ENCODE data around the gene RNLS.

The RNLS gene

DNA sequence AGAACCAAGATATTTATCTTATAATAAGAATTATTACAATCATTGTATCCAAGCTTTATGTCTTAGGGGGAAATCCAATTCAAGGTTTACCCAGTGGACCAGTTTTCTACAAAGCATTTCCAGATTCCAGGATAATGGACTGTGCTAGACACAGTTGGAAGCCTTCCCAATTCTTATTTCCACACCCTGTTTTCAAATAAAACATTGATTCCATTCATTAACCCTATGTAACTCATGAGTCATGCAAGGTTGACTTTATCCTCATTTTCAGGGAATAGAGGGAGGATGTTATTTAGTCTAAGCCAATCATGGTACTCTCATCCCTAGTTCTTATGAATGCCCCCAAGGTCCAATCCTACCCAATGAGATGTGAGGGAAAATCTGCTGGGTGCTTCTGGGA lies 145.7 kb downstream of the RNLS start:
- DNase-seq (ENCODE audit: low read depth in 1 of 2, low spot score in 1 of 2) = no peak

DNA sequence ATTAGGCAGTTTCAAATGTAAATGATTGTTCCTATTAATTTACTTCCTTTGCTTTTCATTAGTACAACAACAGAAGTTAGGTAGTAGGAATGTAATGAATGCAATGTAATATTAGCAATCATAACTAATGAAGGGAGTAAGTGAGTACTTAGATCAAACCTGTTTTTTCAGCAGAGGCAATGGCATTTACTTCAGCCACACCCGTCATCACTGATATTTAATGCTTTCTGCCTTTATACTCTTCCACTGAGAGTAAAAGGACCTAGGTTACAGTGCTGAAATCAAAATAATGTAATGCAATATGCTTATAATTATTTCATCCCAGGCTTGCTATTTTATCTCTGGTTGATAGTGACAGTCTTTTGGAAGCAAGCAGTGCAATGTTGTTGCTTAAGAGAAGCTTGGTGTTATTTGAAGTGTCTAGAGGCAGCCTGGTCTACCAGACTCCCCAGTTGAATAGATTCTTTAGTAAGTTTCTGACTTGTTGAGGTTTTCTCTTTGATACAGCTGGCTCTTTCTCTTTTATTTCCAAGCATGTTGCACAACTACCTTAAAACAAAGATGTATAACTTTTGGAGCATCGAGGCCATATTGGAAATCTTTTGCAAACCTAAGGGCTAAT lies 149.4 kb downstream of the RNLS start:
- no peak for DNase-seq (ENCODE audit: low read depth in 1 of 2, low spot score in 1 of 2)

DNA sequence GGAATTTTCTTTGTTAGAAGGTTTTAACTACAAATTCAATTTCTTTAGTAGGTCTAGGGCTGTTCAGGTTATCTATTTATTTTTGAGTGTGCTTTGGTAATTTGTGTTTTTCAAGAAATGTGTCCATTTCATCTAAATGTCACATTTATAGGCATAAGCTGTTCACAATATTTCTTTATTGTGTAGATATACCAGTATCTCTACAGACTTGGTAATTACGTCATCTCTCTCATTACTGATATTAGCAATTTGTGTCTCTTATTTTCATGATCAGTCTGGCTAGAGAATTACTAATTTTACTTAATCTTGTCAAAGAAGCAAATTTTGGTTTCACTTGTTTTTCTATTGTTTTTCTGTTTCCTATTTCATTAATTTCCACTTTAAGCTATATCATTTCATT lies 152.0 kb downstream of the RNLS start:
- DNase-seq (ENCODE audit: low read depth in 1 of 2, low spot score in 1 of 2) = no peak

DNA sequence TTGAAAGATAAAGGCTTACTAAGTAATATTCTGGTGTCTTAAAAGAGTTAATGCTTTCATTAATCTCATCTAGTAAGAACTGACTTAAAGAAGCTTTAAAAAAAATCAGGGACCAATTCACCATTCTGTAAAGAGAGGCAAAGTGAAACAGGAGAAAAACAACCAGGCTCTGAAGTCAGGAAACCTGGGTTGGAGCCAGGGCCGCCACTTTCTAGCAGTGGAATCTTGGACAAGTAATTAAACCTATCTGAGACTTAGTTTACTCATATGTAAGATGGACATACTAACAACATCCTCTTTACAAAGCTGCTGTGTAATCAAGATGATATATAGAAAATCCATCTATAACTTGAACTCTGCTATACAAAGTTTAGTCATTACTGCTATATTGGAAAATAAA lies 154.1 kb downstream of the RNLS start:
- no peak for DNase-seq (ENCODE audit: low read depth in 1 of 2, low spot score in 1 of 2)

DNA sequence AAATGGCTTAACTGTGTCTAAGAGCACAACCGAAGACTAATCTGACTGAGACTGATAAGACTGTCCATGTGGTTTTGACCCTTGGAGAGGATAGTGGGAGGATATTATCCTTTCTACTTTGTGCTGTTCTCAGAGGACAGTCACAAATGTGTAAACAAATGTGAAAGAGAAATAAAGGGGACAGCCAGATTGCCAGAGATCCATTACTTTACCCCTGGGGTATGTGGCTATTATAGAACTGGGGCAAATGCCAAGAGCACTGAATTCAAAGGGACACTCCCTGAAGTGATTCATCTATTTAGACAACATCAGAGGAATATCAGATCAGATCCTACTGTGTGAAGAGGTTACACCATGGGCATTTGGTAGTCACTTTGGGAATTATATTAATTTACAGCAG lies 154.7 kb downstream of the RNLS start:
- DNase-seq (ENCODE audit: low read depth in 1 of 2, low spot score in 1 of 2) = no peak

DNA sequence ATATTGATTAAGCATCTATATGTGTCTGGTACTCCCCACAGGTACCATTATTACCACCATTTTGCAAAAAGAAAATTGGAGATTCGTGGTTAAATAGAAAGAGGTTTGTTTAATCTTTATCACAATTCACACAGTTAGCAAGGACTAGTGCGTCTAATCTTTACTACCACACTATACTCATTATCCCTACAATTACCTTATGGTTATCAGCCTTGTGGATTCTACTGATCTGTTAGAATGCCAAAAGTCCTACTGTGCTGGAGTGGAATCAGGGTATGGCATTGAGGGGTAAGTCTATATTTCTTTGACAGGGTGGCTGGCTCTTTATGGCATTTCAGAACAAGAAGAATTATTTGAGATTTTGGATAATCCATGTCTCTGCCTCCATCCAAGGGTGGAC lies 156.1 kb downstream of the RNLS start:
- no peak for DNase-seq (ENCODE audit: low read depth in 1 of 2, low spot score in 1 of 2)

DNA sequence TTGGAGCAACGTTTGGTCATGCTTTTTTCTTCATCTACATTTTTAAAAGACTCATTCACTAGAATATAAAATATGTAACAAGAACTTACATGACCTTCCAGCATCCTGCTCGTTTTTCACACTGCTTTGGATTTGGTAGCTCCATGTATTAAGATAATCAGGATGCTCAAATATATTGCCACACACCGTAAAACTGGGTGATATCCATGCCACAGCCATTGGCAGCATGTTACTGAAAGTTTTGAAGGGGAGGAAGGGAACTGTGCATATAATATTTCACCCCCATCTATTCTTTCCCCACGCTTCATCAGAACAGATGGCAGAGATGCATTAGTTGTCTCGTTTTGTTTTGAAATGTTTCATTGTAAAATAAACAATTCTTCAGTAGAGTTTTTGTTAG lies 158.2 kb downstream of the RNLS start:
- DNase-seq (ENCODE audit: low read depth in 1 of 2, low spot score in 1 of 2) = no peak

- no peak for DNase-seq (ENCODE audit: low read depth in 1 of 2, low spot score in 1 of 2)
Measured at GRCh38 chr10:88423732-88424131, 159.4 kb downstream of the RNLS start.

- DNase-seq (ENCODE audit: low read depth in 1 of 2, low spot score in 1 of 2) = no peak
Measured at GRCh38 chr10:88421590-88421989, 161.5 kb downstream of the RNLS start.

- no peak for DNase-seq (ENCODE audit: low read depth in 1 of 2, low spot score in 1 of 2)
Measured at GRCh38 chr10:88418871-88419270, 164.2 kb downstream of the RNLS start.

GRCh38 chr10:88417387-88418030 lies 165.6 kb downstream of the RNLS start:
- no peak for DNase-seq (ENCODE audit: low read depth in 1 of 2, low spot score in 1 of 2)

DNA sequence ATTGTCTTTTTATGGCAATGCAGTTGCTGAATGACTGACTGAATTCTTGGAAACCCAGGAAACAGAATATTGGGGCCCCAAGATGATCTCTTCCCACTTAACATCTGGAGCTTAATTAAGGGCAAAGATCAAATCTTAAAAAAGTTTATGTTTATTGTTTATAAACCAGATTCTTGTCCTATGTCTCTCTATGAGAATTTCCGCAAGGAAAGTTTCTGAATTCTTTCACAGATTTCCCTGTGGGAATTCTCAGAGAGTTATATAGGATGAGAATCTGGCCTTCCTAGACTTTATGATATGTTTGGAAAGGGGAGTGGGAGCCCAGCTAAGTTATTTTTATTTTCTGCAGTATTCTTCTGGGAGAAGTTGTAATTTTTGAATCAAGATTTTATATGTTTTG lies 166.3 kb downstream of the RNLS start:
- no peak for DNase-seq (ENCODE audit: low read depth in 1 of 2, low spot score in 1 of 2)

DNA sequence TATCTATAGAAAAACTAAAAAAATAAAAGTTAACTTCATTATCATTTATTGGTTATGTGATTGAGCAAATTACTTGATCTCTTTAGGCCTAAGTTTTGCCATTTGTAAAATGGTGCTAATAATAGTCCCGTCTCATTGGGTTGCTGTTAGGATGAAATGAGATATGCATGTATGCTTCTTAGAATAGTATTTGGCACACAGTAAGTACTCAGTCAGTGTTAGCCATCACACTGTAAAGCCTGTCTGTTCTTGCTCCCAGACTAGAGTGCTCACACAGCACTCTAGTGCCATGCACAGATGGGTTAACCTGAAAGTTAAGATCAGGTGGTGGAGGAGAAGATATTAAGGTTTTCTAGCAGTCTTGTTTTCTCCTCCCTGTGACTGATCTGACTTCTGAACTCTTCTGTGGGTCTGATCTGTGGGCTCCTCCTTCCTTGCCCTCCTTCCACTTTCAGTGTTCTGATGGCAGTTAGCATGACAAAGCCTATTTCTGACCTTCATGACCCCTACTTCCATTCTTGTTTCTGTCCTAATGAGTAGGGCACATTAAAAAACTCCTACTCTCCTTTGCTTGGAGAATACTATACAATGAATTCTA lies 167.5 kb downstream of the RNLS start:
- DNase-seq (ENCODE audit: low read depth in 1 of 2, low spot score in 1 of 2) = no peak

DNA sequence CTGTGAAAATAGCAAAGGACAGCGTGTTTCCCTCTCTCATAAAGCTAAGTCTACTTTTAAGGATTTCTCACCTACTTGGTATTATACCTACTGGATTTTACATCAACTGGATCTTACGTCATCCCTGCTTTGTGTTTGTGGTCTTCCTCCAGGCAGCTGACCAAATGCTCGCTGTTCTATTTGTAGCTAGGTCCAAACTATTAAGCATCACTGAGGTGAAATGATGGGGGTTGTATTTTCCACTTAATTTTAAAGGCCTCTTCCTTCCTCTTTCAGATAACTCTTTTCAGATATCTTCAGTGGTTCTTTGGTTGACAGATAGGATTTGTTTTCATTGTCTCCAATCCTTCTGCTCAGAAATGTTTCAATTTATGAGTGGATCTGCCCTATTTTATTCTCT lies 169.7 kb downstream of the RNLS start:
- DNase-seq (ENCODE audit: low read depth in 1 of 2, low spot score in 1 of 2) = no peak

GRCh38 chr10:88411772-88412349 lies 171.3 kb downstream of the RNLS start:
- no peak for DNase-seq (ENCODE audit: low read depth in 1 of 2, low spot score in 1 of 2)

- DNase-seq (ENCODE audit: low read depth in 1 of 2, low spot score in 1 of 2) = no peak
Measured at GRCh38 chr10:88409824-88410223, 173.3 kb downstream of the RNLS start.

- DNase-seq (ENCODE audit: low read depth in 1 of 2, low spot score in 1 of 2) = no peak
Measured at GRCh38 chr10:88409236-88409635, 173.9 kb downstream of the RNLS start.

DNA sequence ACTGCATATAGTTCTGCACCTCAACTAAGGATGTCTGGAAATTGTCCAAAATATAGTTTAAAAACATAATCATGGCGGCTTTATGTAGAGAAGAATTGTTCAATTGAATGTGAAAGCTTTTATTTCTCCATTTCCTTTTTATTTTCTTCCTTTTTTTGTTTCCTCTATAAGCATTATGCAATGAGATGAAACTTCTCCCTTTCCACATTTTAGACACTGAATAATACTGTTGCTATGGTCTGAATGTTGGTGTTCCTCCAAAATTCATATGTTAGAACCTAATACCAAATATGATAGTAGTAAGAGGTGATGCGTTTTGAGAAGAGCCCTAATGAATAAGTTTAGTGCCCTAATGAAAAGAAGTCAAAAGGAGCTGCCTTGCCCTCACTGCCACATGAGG lies 175.0 kb downstream of the RNLS start:
- DNase-seq (ENCODE audit: low read depth in 1 of 2, low spot score in 1 of 2) = no peak

GRCh38 chr10:88404133-88404532 lies 179.0 kb downstream of the RNLS start:
- DNase-seq (ENCODE audit: low read depth in 1 of 2, low spot score in 1 of 2) = no peak

DNA sequence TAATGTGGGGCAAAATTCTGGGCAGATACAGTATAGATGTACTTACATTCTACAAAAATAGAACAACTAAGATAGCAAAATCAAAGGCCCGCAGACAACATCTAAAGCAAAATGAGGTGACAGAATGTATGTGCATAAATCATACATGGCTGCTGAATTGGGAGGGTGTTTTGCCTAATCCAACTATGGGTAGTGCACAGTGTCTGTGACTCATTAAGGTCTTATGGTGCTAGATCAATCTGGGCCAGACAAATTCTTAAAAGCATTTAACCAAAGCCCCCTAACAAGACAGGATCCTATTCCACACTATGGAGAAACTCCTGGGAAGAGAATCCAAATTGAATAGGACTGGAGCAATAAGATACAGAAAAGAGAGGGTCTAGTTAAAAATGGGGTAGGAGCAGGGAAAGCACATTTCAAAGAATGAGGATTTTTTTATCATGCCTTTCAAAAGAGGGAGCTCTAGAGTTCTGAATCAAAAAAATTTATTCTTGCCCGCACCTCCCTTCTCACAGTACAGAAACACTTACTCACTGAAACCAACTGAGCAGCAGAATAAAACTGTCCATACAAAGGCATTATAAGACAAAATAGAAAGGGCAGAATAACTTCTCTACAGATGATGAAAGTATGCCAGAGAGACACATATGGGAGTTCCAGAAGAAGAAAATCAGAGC lies 181.3 kb downstream of the RNLS start:
- DNase-seq (ENCODE audit: low read depth in 1 of 2, low spot score in 1 of 2) = no peak

DNA sequence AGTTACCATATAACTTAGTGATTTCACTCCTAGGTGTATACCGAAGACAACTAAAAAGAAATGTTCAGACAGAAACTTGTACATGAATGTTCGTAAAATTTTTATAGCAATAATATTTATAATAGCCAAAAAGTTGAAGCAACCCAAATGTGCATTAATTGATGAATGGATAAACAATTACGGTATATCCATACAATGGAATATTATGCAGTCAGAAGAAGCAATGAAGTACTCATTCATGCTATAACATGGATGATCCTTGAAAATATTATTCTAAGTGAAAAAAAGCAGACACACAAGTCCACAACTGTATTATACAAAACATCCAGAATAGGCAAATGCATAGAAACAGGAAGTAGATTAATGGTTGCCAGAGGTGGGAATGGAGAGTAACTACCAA lies 183.9 kb downstream of the RNLS start:
- no peak for DNase-seq (ENCODE audit: low read depth in 1 of 2, low spot score in 1 of 2)

DNA sequence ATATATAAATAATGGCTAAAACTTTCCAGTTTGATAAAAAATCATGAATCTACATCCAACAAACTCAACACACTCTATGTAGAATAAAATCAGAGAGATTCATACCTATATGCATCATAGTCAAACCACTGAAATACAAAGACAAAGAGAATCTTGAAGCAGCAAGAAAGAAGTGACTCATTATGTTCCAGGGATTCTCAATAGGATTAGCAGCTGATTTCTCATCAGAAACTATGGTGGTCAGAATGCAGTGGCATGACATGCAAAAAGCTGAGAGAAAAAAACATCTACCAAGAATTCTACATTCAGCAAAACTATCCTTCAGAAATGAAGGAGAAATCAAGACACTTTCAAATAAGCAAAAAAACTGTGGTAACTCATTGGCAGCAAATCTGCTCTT lies 187.4 kb downstream of the RNLS start:
- DNase-seq (ENCODE audit: low read depth in 1 of 2, low spot score in 1 of 2) = no peak
